Gastrocnemius medialis (tissue), 4 donors: Measurements from ENCODE around the gene UBB. TPM values are rescaled to one million over a fixed set of nuclear protein-coding genes. Genes with fewer than 3 reads are reported as not detected.

ENCODE experiments used
- ATAC-seq, 2 donors: fragments of 150-250 bp; one replicate each; pipeline ENCODE4 v1.9.1; 2016
- DNase-seq, 2 donors: peaks; one replicate each; pipeline ENCODE4 v3.0.0-alpha.2; 2019
- H3K27ac ChIP-seq, 4 donors: fragments of 200-600 bp; sonication (generic); 1 replicate in 1 of 4; 2 replicates in 3 of 4; pipeline ENCODE4 v1.5.1; 2016 to 2018; ENCODE audit warnings: mild to moderate bottlenecking in 2 of 4, moderate library complexity in 1 of 4
- H3K27me3 ChIP-seq, 3 donors: fragments of 200-600 bp; sonication (generic) in 2 of 3; 1 replicate in 1 of 3; 2 replicates in 2 of 3; pipeline versions ENCODE4 v1.5.1 to v1.6.0; 2016 to 2019; ENCODE audit warnings: mild to moderate bottlenecking in 1 of 3, moderate library complexity in 1 of 3
- H3K36me3 ChIP-seq, 2 donors: fragments of 200-600 bp; sonication (generic) in 1 of 2; one replicate each; pipeline ENCODE4 v1.5.1; 2017 to 2018
- H3K4me1 ChIP-seq, 2 donors: fragments of 200-600 bp; sonication (generic) in 1 of 2; one replicate each; pipeline ENCODE4 v1.5.1; 2016 to 2017; ENCODE audit warnings: mild to moderate bottlenecking in 2 of 2
- H3K4me3 ChIP-seq, 4 donors: fragments of 200-600 bp; sonication (generic) in 3 of 4; 1 replicate in 1 of 4; 2 replicates in 3 of 4; pipeline ENCODE4 v1.5.1; 2016 to 2019; ENCODE audit warnings: mild to moderate bottlenecking in 2 of 4
- H3K9me3 ChIP-seq, 3 donors: fragments of 200-600 bp; sonication (generic) in 2 of 3; 1 replicate in 1 of 3; 2 replicates in 2 of 3; pipeline ENCODE4 v1.5.1; 2016 to 2019
- CTCF ChIP-seq, 5 experiments: fragments of 450-650 bp in 3 of 5; fragments of 200-600 bp in 2 of 5; sonication (generic) in 2 of 5; IDR thresholded peaks in 4 of 5; conservative IDR thresholded peaks in 1 of 5; 1 replicate in 4 of 5; 2 replicates in 1 of 5; pipeline ENCODE4 v1.5.1; 2016 to 2019; ENCODE audit warnings: antibody characterized with exemption in 5 of 5, mild to moderate bottlenecking in 3 of 5, moderate library complexity in 3 of 5
- POLR2A ChIP-seq, 2 donors: fragments of 450-650 bp; IDR thresholded peaks; one replicate each; pipeline ENCODE4 v1.6.1; 2017; ENCODE audit warnings: antibody characterized with exemption in 2 of 2, mild to moderate bottlenecking in 2 of 2, moderate library complexity in 2 of 2
- in situ Hi-C, 4 donors: fragments of 200-750 bp; cut with MboI; loops; one replicate each; pipeline versions ENCODE4 v1.15.0 to v1.8.0; 2017; ENCODE audit warnings: low sequenced_read_pairs in 4 of 4
- intact Hi-C: fragments of 100-400 bp; cut with DNase I; formaldehyde crosslinking; loops from one replicate; pipeline ENCODE4 v1.15.1; 2023; ENCODE audit warnings: low total_unique reads
- total RNA-seq, 4 donors: library from RNA; depleted of rRNA; stranded (reverse); fragments of >200 nt; gene quantifications; one replicate each; pipeline versions ENCODE4 v1.1.0 to v1.2.3, GENCODE V29; 2016

UBB gene
- total RNA-seq, 4 donors from 2014 or later: 1,099 to 1,543 (median 1,420) TPM

DNA sequence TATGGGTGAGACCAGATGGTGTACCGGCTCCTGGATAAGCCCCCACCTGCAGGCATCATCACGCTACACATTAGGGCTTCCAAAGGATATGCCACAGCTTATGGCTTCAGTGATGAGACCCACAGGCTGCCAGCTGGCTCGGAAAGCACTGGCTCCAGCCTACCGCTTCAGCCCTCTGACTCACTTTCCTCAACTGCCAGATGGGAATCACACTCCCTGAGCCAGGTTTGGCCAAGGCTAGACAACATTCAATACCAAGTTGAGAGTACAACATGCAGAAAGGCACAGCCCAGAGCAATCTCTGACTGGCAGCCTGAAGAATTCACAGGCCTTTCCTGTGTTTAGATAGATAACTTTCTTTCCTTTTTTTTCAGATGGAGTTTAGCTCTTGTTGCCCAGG is 37.9 kb upstream of the UBB start:
- H3K4me1 ChIP-seq: peaks cover 0 to 3% of the 10 kb centered on the region in 2 donors
- in situ Hi-C loops: no loop called here
- intact Hi-C loops: no loop called here
- peak; percentile 98 for ATAC-seq
- peaks cover 0 to 20% of the 10 kb centered on the region in 2 donors for H3K36me3 ChIP-seq
- TF ChIP-seq CTCF (IDR thresholded peaks at IDR 0.05 in 4 of 5, conservative IDR thresholded peaks at IDR 0.05 in 1 of 5): no peak
- TF ChIP-seq POLR2A (IDR thresholded peaks at IDR 0.05): no peak
- no peak overlapping the region for H3K4me3 ChIP-seq
- peak; percentile 69 to 79 for DNase-seq
- peak overlapping the region; percentile 21 to 74 (median 56) for H3K27ac ChIP-seq
- H3K9me3 ChIP-seq: no peaks in the 10 kb centered on the region
- H3K27me3 ChIP-seq: no peaks in the 10 kb centered on the region

- Histone ChIP-seq H3K27ac (peak overlapping the region; percentile 21 to 74 (median 56)), H3K27me3 (no peaks in the 10 kb centered on the region), H3K36me3 (peaks cover 0 to 20% of the 10 kb centered on the region in 2 donors), H3K4me1 (peaks cover 0 to 3% of the 10 kb centered on the region in 2 donors), H3K4me3 (no peak overlapping the region), H3K9me3 (no peaks in the 10 kb centered on the region)
- intact Hi-C loops: no loop called here
- in situ Hi-C loops: no loop called here
- DNase-seq (no peak), ATAC-seq (no peak)
- no peak for TF ChIP-seq POLR2A (IDR thresholded peaks at IDR 0.05)
- TF ChIP-seq CTCF (IDR thresholded peaks at IDR 0.05 in 4 of 5, conservative IDR thresholded peaks at IDR 0.05 in 1 of 5): no peak
Observed at GRCh38 chr17:16343569-16343968, 37.3 kb upstream of the UBB start.

GRCh38 chr17:16345565-16345964 is 35.3 kb upstream of the UBB start:
- intact Hi-C loops: no loop called here

DNA sequence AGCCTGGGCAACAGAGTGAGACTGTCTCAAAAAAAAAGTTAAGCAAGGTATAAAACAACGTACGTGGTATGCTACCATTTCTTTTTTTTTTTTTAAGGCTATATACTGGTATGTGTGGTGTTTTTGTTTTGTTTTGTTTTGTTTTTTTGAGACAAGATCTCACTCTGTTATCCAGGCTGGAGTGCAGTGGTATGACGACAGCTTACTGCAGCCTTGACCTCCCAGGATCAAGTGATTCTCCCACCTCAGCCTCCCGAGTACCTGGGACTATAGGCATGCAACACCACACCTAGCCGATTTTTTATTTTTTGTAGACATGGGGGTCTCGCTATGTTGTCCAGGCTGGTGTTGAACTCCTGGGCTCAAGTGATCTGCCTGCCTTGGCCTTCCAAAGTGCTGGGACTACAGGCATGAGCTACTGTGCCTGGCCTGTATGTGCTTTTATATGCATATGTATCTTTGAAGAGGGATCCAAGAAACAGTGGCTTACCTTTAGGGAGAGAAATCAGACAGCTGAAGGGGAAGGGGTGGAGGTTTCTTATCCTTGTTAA is 34.1 kb upstream of the UBB start:
- Histone ChIP-seq H3K4me3 (no peak overlapping the region), H3K27me3 (no peaks in the 10 kb centered on the region), H3K36me3 (peaks cover 0 to 20% of the 10 kb centered on the region in 2 donors), H3K27ac (no peak overlapping the region), H3K9me3 (no peaks in the 10 kb centered on the region), H3K4me1 (peaks cover 1 to 8% of the 10 kb centered on the region in 2 donors)
- DNase-seq: no peak
- ATAC-seq: no peak
- TF ChIP-seq POLR2A (IDR thresholded peaks at IDR 0.05) (no peak), CTCF (IDR thresholded peaks at IDR 0.05 in 4 of 5, conservative IDR thresholded peaks at IDR 0.05 in 1 of 5) (no peak)
- in situ Hi-C loops (no loop called here), intact Hi-C loops (no loop called here)

More at GRCh38 chr17:16345565-16345964, 35.3 kb upstream of the UBB start:
- H3K27ac ChIP-seq: no peak overlapping the region
- ATAC-seq: no peak
- H3K27me3 ChIP-seq: no peaks in the 10 kb centered on the region
- DNase-seq: no peak
- no peak for TF ChIP-seq POLR2A (IDR thresholded peaks at IDR 0.05)
- no peak for TF ChIP-seq CTCF (IDR thresholded peaks at IDR 0.05 in 4 of 5, conservative IDR thresholded peaks at IDR 0.05 in 1 of 5)
- H3K4me3 ChIP-seq: no peak overlapping the region
- in situ Hi-C loops: no loop called here
- H3K9me3 ChIP-seq: no peaks in the 10 kb centered on the region
- peaks cover 0 to 3% of the 10 kb centered on the region in 2 donors for H3K4me1 ChIP-seq
- H3K36me3 ChIP-seq: peaks cover 0 to 20% of the 10 kb centered on the region in 2 donors

- Histone ChIP-seq H3K4me1 (peaks cover 11 to 12% of the 10 kb centered on the region in 2 donors), H3K36me3 (peaks cover 0 to 14% of the 10 kb centered on the region in 2 donors), H3K27ac (no peak overlapping the region), H3K4me3 (no peak overlapping the region), H3K9me3 (no peaks in the 10 kb centered on the region), H3K27me3 (no peaks in the 10 kb centered on the region)
- DNase-seq (peak in 1 of 2 donors; percentile 6), ATAC-seq (no peak)
- in situ Hi-C loops: no loop called here
- intact Hi-C loops: no loop called here
- TF ChIP-seq POLR2A (IDR thresholded peaks at IDR 0.05): no peak
Observed at GRCh38 chr17:16348586-16348985, 32.3 kb upstream of the UBB start.
